Dendritic cell treated with granulocyte-macrophage colony-stimulating factor and Interleukin-4, amounts not matched to agents 40 ng/mL and 50 ng/mL, for 4 days (primary cell): ENCODE data around the gene OR12D1.
"Not testable (repeated sequence)": the region's sequence is repeated elsewhere in the genome, so short reads cannot be mapped to it uniquely, and the experiment has no call there.

ENCODE experiments used
- H3K27ac Mint-ChIP-seq: one replicate; pipeline ENCODE4 v1.8.0; 2022; ENCODE audit warnings: mild to moderate bottlenecking, mixed read lengths
- H3K27me3 Mint-ChIP-seq: one replicate; pipeline ENCODE4 v1.8.0; 2022; ENCODE audit warnings: mild to moderate bottlenecking, mixed read lengths
- H3K36me3 Mint-ChIP-seq: one replicate; pipeline ENCODE4 v1.8.0; 2022; ENCODE audit warnings: low read depth, mixed read lengths
- H3K4me1 Mint-ChIP-seq: one replicate; pipeline ENCODE4 v1.8.0; 2022; ENCODE audit warnings: low read depth, mixed read lengths
- H3K4me3 Mint-ChIP-seq: one replicate; pipeline ENCODE4 v1.8.0; 2022; ENCODE audit warnings: mild to moderate bottlenecking, moderate library complexity, mixed read lengths
- H3K9me3 Mint-ChIP-seq: one replicate; pipeline ENCODE4 v1.8.0; 2022; ENCODE audit warnings: mixed read lengths
- intact Hi-C: fragments of 100-400 bp; cut with micrococcal nuclease; formaldehyde crosslinking; loops from one replicate; pipeline ENCODE4 v1.15.0; 2022

Gene OR12D1

GRCh38 chr6:29442719-29443118 lies 28.0 kb downstream of the OR12D1 start:
- Mint-ChIP-seq H3K9me3 (peaks cover 16% of the 10 kb centered on the region), H3K27me3 (peaks cover 3% of the 10 kb centered on the region), H3K36me3 (no peaks in the 10 kb centered on the region), H3K4me3 (no peak overlapping the region), H3K27ac (no peak overlapping the region), H3K4me1 (no peaks in the 10 kb centered on the region)
- intact Hi-C loops: no loop called here

- H3K4me3 Mint-ChIP-seq, H3K4me1 Mint-ChIP-seq, H3K36me3 Mint-ChIP-seq, H3K27me3 Mint-ChIP-seq, intact Hi-C loops, H3K27ac Mint-ChIP-seq: not testable (repeated sequence)
- H3K9me3 Mint-ChIP-seq: peaks cover 16% of the 10 kb centered on the region
Observed at GRCh38 chr6:29444031-29444430, 29.3 kb downstream of the OR12D1 start.

GRCh38 chr6:29447670-29448069 lies 32.9 kb downstream of the OR12D1 start:
- Mint-ChIP-seq H3K27ac (no peak overlapping the region), H3K9me3 (peaks cover 16% of the 10 kb centered on the region), H3K4me1 (no peaks in the 10 kb centered on the region), H3K27me3 (no peaks in the 10 kb centered on the region), H3K36me3 (no peaks in the 10 kb centered on the region), H3K4me3 (no peak overlapping the region)
- intact Hi-C loops: no loop called here

GRCh38 chr6:29451471-29452193 lies 36.9 kb downstream of the OR12D1 start:
- Mint-ChIP-seq H3K4me3 (no peak overlapping the region), H3K27ac (no peak overlapping the region), H3K9me3 (no peaks in the 10 kb centered on the region), H3K4me1 (no peaks in the 10 kb centered on the region), H3K27me3 (no peaks in the 10 kb centered on the region), H3K36me3 (no peaks in the 10 kb centered on the region)
- intact Hi-C loops: no loop called here

- Mint-ChIP-seq H3K27ac (no peak within 1 kb of the TSS), H3K27me3 (no peaks in the 10 kb centered on the region), H3K9me3 (no peaks in the 10 kb centered on the region), H3K4me1 (no peaks in the 10 kb centered on the region), H3K4me3 (no peak within 1 kb of the TSS), H3K36me3 (no peaks in the 10 kb centered on the region)
- intact Hi-C loops: no loop called here
Observed at GRCh38 chr6:29456971-29457370, 42.2 kb downstream of the OR12D1 start, which contains the start of the genes OR11A1 and OR2H1. Gene OR11A1 (minus strand): TSS chr6:29457071. CDS start chr6:29427641, 29,430 bp downstream. Gene OR2H1 (plus strand): TSS chr6:29457155. CDS start chr6:29461770, 4,615 bp downstream.

GRCh38 chr6:29461021-29461814 lies 46.5 kb downstream of the OR12D1 start:
- H3K36me3 Mint-ChIP-seq: no peaks in the 10 kb centered on the region
- intact Hi-C loops: no loop called here
- H3K9me3 Mint-ChIP-seq: no peaks in the 10 kb centered on the region
- H3K4me3 Mint-ChIP-seq: no peak overlapping the region
- no peak overlapping the region for H3K27ac Mint-ChIP-seq
- no peaks in the 10 kb centered on the region for H3K27me3 Mint-ChIP-seq
- no peaks in the 10 kb centered on the region for H3K4me1 Mint-ChIP-seq

GRCh38 chr6:29462022-29462421 lies 47.3 kb downstream of the OR12D1 start:
- no peak overlapping the region for H3K4me3 Mint-ChIP-seq
- no peaks in the 10 kb centered on the region for H3K36me3 Mint-ChIP-seq
- H3K9me3 Mint-ChIP-seq: no peaks in the 10 kb centered on the region
- H3K27ac Mint-ChIP-seq: no peak overlapping the region
- intact Hi-C loops: no loop called here
- H3K27me3 Mint-ChIP-seq: no peaks in the 10 kb centered on the region
- no peaks in the 10 kb centered on the region for H3K4me1 Mint-ChIP-seq

- Mint-ChIP-seq H3K4me3 (no peak overlapping the region), H3K9me3 (no peaks in the 10 kb centered on the region), H3K36me3 (no peaks in the 10 kb centered on the region), H3K27me3 (no peaks in the 10 kb centered on the region), H3K27ac (no peak overlapping the region), H3K4me1 (no peaks in the 10 kb centered on the region)
- intact Hi-C loops: no loop called here
Observed at GRCh38 chr6:29465279-29465678, 50.6 kb downstream of the OR12D1 start.

GRCh38 chr6:29465801-29466200 lies 51.1 kb downstream of the OR12D1 start:
- H3K9me3 Mint-ChIP-seq: no peaks in the 10 kb centered on the region
- intact Hi-C loops: no loop called here
- no peaks in the 10 kb centered on the region for H3K4me1 Mint-ChIP-seq
- no peaks in the 10 kb centered on the region for H3K27me3 Mint-ChIP-seq
- H3K36me3 Mint-ChIP-seq: no peaks in the 10 kb centered on the region
- no peak overlapping the region for H3K4me3 Mint-ChIP-seq
- H3K27ac Mint-ChIP-seq: no peak overlapping the region

GRCh38 chr6:29466241-29466640 lies 51.5 kb downstream of the OR12D1 start:
- no peaks in the 10 kb centered on the region for H3K9me3 Mint-ChIP-seq

More at GRCh38 chr6:29466241-29466640, 51.5 kb downstream of the OR12D1 start:
- no peak overlapping the region for H3K27ac Mint-ChIP-seq
- no peaks in the 10 kb centered on the region for H3K4me1 Mint-ChIP-seq
- no peaks in the 10 kb centered on the region for H3K27me3 Mint-ChIP-seq
- H3K4me3 Mint-ChIP-seq: no peak overlapping the region
- H3K36me3 Mint-ChIP-seq: no peaks in the 10 kb centered on the region
- intact Hi-C loops: no loop called here
